ENCODE data around the gene SMIM45.

Gene SMIM45

GRCh38 chr22:41922940-41923594 lies 28.9 kb upstream of the SMIM45 start:
- H3K36me3 Mint-ChIP-seq = no peaks in the 10 kb centered on the region
- H3K27ac Mint-ChIP-seq = no peak overlapping the region
- H3K4me1 Mint-ChIP-seq = peaks cover 21% of the 10 kb centered on the region
- POLR2A ChIA-PET = interaction anchor here (1.1 kb wide), 1 partner anchor 24 kb away, joined by 4 read pairs; the partner anchor contains the start of gene CENPM
- TF ChIP-seq ATF6 (CRISPR knock-in tag; IDR thresholded peaks at IDR 0.05) (no peak), ELF4 (CRISPR knock-in tag; IDR thresholded peaks at IDR 0.05; ENCODE audit: low read depth) (no peak), ZNF138 (CRISPR knock-in tag; conservative IDR thresholded peaks at IDR 0.05) (no peak), PREB (CRISPR knock-in tag; IDR thresholded peaks at IDR 0.05; ENCODE audit: borderline replicate concordance) (no peak), CREB1 (CRISPR knock-in tag; IDR thresholded peaks at IDR 0.05) (no peak)
- DNase-seq (ENCODE audit: low spot score) (no peak), ATAC-seq (no peak)
- CTCF ChIA-PET = interaction anchor here (1.2 to 6.8 kb wide), 4 partner anchors 14 to 226 kb away, joined by 4 to 143 read pairs (median 66); partner anchors contain the start of gene CENPM
- peaks cover 86% of the 10 kb centered on the region for H3K27me3 Mint-ChIP-seq (ENCODE audit: low read depth)
- H3K9me3 Mint-ChIP-seq = no peaks in the 10 kb centered on the region
- no peak overlapping the region for H3K4me3 Mint-ChIP-seq

- no peak overlapping the region for H3K27ac Mint-ChIP-seq
- H3K27me3 Mint-ChIP-seq (ENCODE audit: low read depth) = peaks cover 85% of the 10 kb centered on the region
- H3K9me3 Mint-ChIP-seq = no peaks in the 10 kb centered on the region
- no peak overlapping the region for H3K4me3 Mint-ChIP-seq
- peaks cover 21% of the 10 kb centered on the region for H3K4me1 Mint-ChIP-seq
- CTCF ChIA-PET = interaction anchor here (0.7 to 6.8 kb wide), 5 partner anchors 15 to 227 kb away, joined by 3 to 143 read pairs (median 65); no protein-coding TSS in a partner anchor
- POLR2A ChIA-PET = interaction anchor here (1.1 kb wide), 1 partner anchor 23 kb away, joined by 4 read pairs; the partner anchor contains the start of gene CENPM
- DNase-seq (ENCODE audit: low spot score) (no peak), ATAC-seq (no peak)
- H3K36me3 Mint-ChIP-seq = no peaks in the 10 kb centered on the region
- no peak for TF ChIP-seq ZNF416 (CRISPR knock-in tag; IDR thresholded peaks at IDR 0.05)
- no peak for TF ChIP-seq SMAD3 (CRISPR knock-in tag; IDR thresholded peaks at IDR 0.05; ENCODE audit: borderline replicate concordance)
- TF ChIP-seq ARID4B (CRISPR knock-in tag; IDR thresholded peaks at IDR 0.05; ENCODE audit: borderline replicate concordance) = no peak
- no peak for TF ChIP-seq ATF2 (CRISPR knock-in tag; IDR thresholded peaks at IDR 0.05; ENCODE audit: borderline replicate concordance, low read depth)
- no peak for TF ChIP-seq E2F4 (CRISPR knock-in tag; IDR thresholded peaks at IDR 0.05; ENCODE audit: borderline replicate concordance, low read depth)
- no peak for TF ChIP-seq ZSCAN18 (CRISPR knock-in tag; IDR thresholded peaks at IDR 0.05)
- TF ChIP-seq ZNF423 (CRISPR knock-in tag; IDR thresholded peaks at IDR 0.05) = no peak
- no peak for TF ChIP-seq NFATC4 (CRISPR knock-in tag; IDR thresholded peaks at IDR 0.05)
- no peak for TF ChIP-seq GABPB1 (CRISPR knock-in tag; IDR thresholded peaks at IDR 0.05)
- no peak for TF ChIP-seq IRF2 (CRISPR knock-in tag; IDR thresholded peaks at IDR 0.05; ENCODE audit: borderline replicate concordance, low read depth)
- TF ChIP-seq CDX4 (CRISPR knock-in tag; IDR thresholded peaks at IDR 0.05; ENCODE audit: borderline replicate concordance) = no peak
- no peak for TF ChIP-seq ZNF232 (CRISPR knock-in tag; IDR thresholded peaks at IDR 0.05)
- TF ChIP-seq GTF2I (CRISPR knock-in tag; conservative IDR thresholded peaks at IDR 0.05) = no peak
Measured at GRCh38 chr22:41923595-41924276, 28.2 kb upstream of the SMIM45 start.
